ENCODE results near the gene SYTL5.
"Not testable (repeated sequence)": the region's sequence is repeated elsewhere in the genome, so short reads cannot be mapped to it uniquely, and the experiment has no call there.

The SYTL5 gene

GRCh38 chrX:38006291-38006690, at the start of gene SYTL5:
SYTL5 (plus strand) TSS chrX:38006553; CDS start chrX:38033890, 27,337 bp downstream.
- H3K36me3 Mint-ChIP-seq = no peaks in the 10 kb centered on the region
- no peaks in the 10 kb centered on the region for H3K4me1 Mint-ChIP-seq

GRCh38 chrX:37958525-37959211, 47.7 kb upstream of the SYTL5 start:
- H3K4me1 Mint-ChIP-seq = peaks cover 2% of the 10 kb centered on the region
- no peak overlapping the region for H3K4me3 Mint-ChIP-seq
- no peaks in the 10 kb centered on the region for H3K27me3 Mint-ChIP-seq
- no peak for DNase-seq
- no peaks in the 10 kb centered on the region for H3K9me3 Mint-ChIP-seq
- no peak overlapping the region for H3K27ac Mint-ChIP-seq
- CTCF ChIA-PET = no interaction called here
- no peaks in the 10 kb centered on the region for H3K36me3 Mint-ChIP-seq

More at GRCh38 chrX:38006291-38006690, at the start of gene SYTL5:
- H3K27ac Mint-ChIP-seq = no peak within 1 kb of the TSS
- no peaks in the 10 kb centered on the region for H3K9me3 Mint-ChIP-seq
- CTCF ChIA-PET = interaction anchor here (0.5 kb wide), 1 partner anchor 261 kb away, joined by 3 read pairs; no protein-coding TSS in a partner anchor
- no peak for DNase-seq
- H3K4me3 Mint-ChIP-seq = no peak within 1 kb of the TSS
- H3K27me3 Mint-ChIP-seq = peaks cover 3% of the 10 kb centered on the region

- Mint-ChIP-seq H3K4me1 (peaks cover 2% of the 10 kb centered on the region), H3K4me3 (no peak overlapping the region), H3K36me3 (no peaks in the 10 kb centered on the region), H3K27ac (no peak overlapping the region), H3K27me3 (no peaks in the 10 kb centered on the region), H3K9me3 (no peaks in the 10 kb centered on the region)
- CTCF ChIA-PET = no interaction called here
- no peak for DNase-seq
These were observed 46.9 kb upstream of the SYTL5 start for GRCh38 chrX:37959212-37960021.

GRCh38 chrX:37961118-37961517, 45.2 kb upstream of the SYTL5 start:
- Mint-ChIP-seq H3K27ac (no peak overlapping the region), H3K27me3 (no peaks in the 10 kb centered on the region), H3K4me3 (no peak overlapping the region), H3K36me3 (no peaks in the 10 kb centered on the region), H3K4me1 (peaks cover 2% of the 10 kb centered on the region), H3K9me3 (no peaks in the 10 kb centered on the region)
- CTCF ChIA-PET = no interaction called here
- DNase-seq = no peak

- Mint-ChIP-seq H3K36me3 (no peaks in the 10 kb centered on the region), H3K4me3 (no peak overlapping the region), H3K9me3 (no peaks in the 10 kb centered on the region), H3K4me1 (no peaks in the 10 kb centered on the region), H3K27ac (no peak overlapping the region), H3K27me3 (no peaks in the 10 kb centered on the region)
- CTCF ChIA-PET = interaction anchor here (0.9 kb wide), 1 partner anchor 41 kb away, joined by 3 read pairs; no protein-coding TSS in a partner anchor
- DNase-seq = no peak
These were observed 38.6 kb upstream of the SYTL5 start for GRCh38 chrX:37967714-37968113.

GRCh38 chrX:37975421-37975820, 30.9 kb upstream of the SYTL5 start:
- peaks cover 5% of the 10 kb centered on the region for H3K4me1 Mint-ChIP-seq
- no peak for DNase-seq
- H3K36me3 Mint-ChIP-seq = no peaks in the 10 kb centered on the region
- H3K4me3 Mint-ChIP-seq = no peak overlapping the region
- H3K27me3 Mint-ChIP-seq = peaks cover 4% of the 10 kb centered on the region
- CTCF ChIA-PET = no interaction called here
- H3K27ac Mint-ChIP-seq = no peak overlapping the region
- no peaks in the 10 kb centered on the region for H3K9me3 Mint-ChIP-seq

GRCh38 chrX:37976153-37976552, 30.2 kb upstream of the SYTL5 start:
- CTCF ChIA-PET = no interaction called here
- Mint-ChIP-seq H3K27ac (no peak overlapping the region), H3K9me3 (no peaks in the 10 kb centered on the region), H3K4me3 (no peak overlapping the region), H3K27me3 (peaks cover 4% of the 10 kb centered on the region), H3K4me1 (peaks cover 5% of the 10 kb centered on the region), H3K36me3 (no peaks in the 10 kb centered on the region)
- no peak for DNase-seq

GRCh38 chrX:37984880-37985279, 21.5 kb upstream of the SYTL5 start:
- Mint-ChIP-seq H3K9me3 (no peaks in the 10 kb centered on the region), H3K27me3 (no peaks in the 10 kb centered on the region), H3K36me3 (no peaks in the 10 kb centered on the region), H3K27ac (no peak overlapping the region), H3K4me1 (no peaks in the 10 kb centered on the region), H3K4me3 (no peak overlapping the region)
- DNase-seq = no peak
- CTCF ChIA-PET = no interaction called here

- Mint-ChIP-seq H3K9me3 (no peaks in the 10 kb centered on the region), H3K36me3 (no peaks in the 10 kb centered on the region), H3K27me3 (no peaks in the 10 kb centered on the region), H3K4me3 (no peak overlapping the region), H3K4me1 (no peaks in the 10 kb centered on the region), H3K27ac (no peak overlapping the region)
- CTCF ChIA-PET = no interaction called here
- DNase-seq = no peak
These were observed 19.5 kb upstream of the SYTL5 start for GRCh38 chrX:37986893-37987292.

- Mint-ChIP-seq H3K27ac (no peak overlapping the region), H3K9me3 (no peaks in the 10 kb centered on the region), H3K4me1 (no peaks in the 10 kb centered on the region), H3K4me3 (no peak overlapping the region), H3K27me3 (no peaks in the 10 kb centered on the region), H3K36me3 (no peaks in the 10 kb centered on the region)
- CTCF ChIA-PET = no interaction called here
- no peak for DNase-seq
These were observed 17.0 kb upstream of the SYTL5 start for GRCh38 chrX:37989304-37989703.

- CTCF ChIA-PET, H3K4me1 Mint-ChIP-seq: not testable (repeated sequence)
These were observed 15.1 kb upstream of the SYTL5 start for GRCh38 chrX:37991303-37991702.

GRCh38 chrX:37993176-37993575, 13.2 kb upstream of the SYTL5 start:
- Mint-ChIP-seq H3K27ac (no peak overlapping the region), H3K27me3 (no peaks in the 10 kb centered on the region), H3K9me3 (no peaks in the 10 kb centered on the region), H3K4me3 (no peak overlapping the region), H3K36me3 (no peaks in the 10 kb centered on the region), H3K4me1 (no peaks in the 10 kb centered on the region)
- no peak for DNase-seq
- CTCF ChIA-PET = interaction anchor here (1.5 kb wide), 1 partner anchor 174 kb away, joined by 3 read pairs; no protein-coding TSS in a partner anchor

More at GRCh38 chrX:37991303-37991702, 15.1 kb upstream of the SYTL5 start:
- not testable (repeated sequence) for DNase-seq, H3K9me3 Mint-ChIP-seq, H3K27ac Mint-ChIP-seq, H3K36me3 Mint-ChIP-seq, H3K27me3 Mint-ChIP-seq, H3K4me3 Mint-ChIP-seq

GRCh38 chrX:37993837-37994619, 12.3 kb upstream of the SYTL5 start:
- DNase-seq = no peak
- H3K27ac Mint-ChIP-seq = no peak overlapping the region
- H3K4me3 Mint-ChIP-seq = no peak overlapping the region
- no peaks in the 10 kb centered on the region for H3K27me3 Mint-ChIP-seq
- no peaks in the 10 kb centered on the region for H3K36me3 Mint-ChIP-seq
- no peaks in the 10 kb centered on the region for H3K4me1 Mint-ChIP-seq
- no peaks in the 10 kb centered on the region for H3K9me3 Mint-ChIP-seq
- CTCF ChIA-PET = interaction anchor here (1.5 kb wide), 1 partner anchor 173 kb away, joined by 3 read pairs; no protein-coding TSS in a partner anchor

- Mint-ChIP-seq H3K36me3 (no peaks in the 10 kb centered on the region), H3K4me1 (no peaks in the 10 kb centered on the region), H3K27me3 (no peaks in the 10 kb centered on the region), H3K4me3 (no peak overlapping the region), H3K27ac (no peak overlapping the region), H3K9me3 (no peaks in the 10 kb centered on the region)
- DNase-seq = no peak
- CTCF ChIA-PET = interaction anchor here (1.1 kb wide), 1 partner anchor 53 kb away, joined by 3 read pairs; no protein-coding TSS in a partner anchor
These were observed 10.9 kb upstream of the SYTL5 start for GRCh38 chrX:37995428-37995827.

All from activated naive CD4-positive, alpha-beta T cell treated with anti-CD3 and anti-CD28 coated beads, Interleukin-2, amount 10 ng/mL, durations not matched to agents 7 days and 5 days (primary cell).